Measurements from ENCODE around the gene ARMC8. TPM values are rescaled to one million over a fixed set of nuclear protein-coding genes. Genes with fewer than 3 reads are reported as not detected.
A peak's percentile ranks its signal among the peaks of the same experiment; 100 is the strongest.

Gene ARMC8
- total and polyA plus RNA-seq, 2 of the 8 experiments (the other 6 are each of a cell fraction or from before 2014, with no cell fraction given): 47.3 to 58.5 TPM

- Histone ChIP-seq H3K27me3 (replicated peaks in 1 of 4; ENCODE audit: control insufficient read depth in 3 of 4, extremely low read depth in 1 of 4, insufficient read depth in 3 of 4, low read length in 3 of 4) (no peaks in the 10 kb centered on the region), H3K23me2 (ENCODE audit: low read depth, low read length) (no peaks in the 10 kb centered on the region), H3K79me1 (ENCODE audit: low read depth, low read length) (no peaks in the 10 kb centered on the region), H2BK120ac (replicated peaks; ENCODE audit: low read depth, low read length) (no peak overlapping the region), H3K9me3 (ENCODE audit: insufficient read depth in 2 of 2, low read depth in 1 of 2, low read length in 1 of 2) (no peaks in the 10 kb centered on the region; a peak in 2 of 4 replicates), H4K8ac (ENCODE audit: extremely low read depth, insufficient read depth, low read length) (no peak overlapping the region), H3K4me3 (ENCODE audit: extremely low read depth in 1 of 4, insufficient read depth in 2 of 4, low read depth in 3 of 4, low read length in 4 of 4) (no peak overlapping the region), H3K18ac (ENCODE audit: extremely low read depth, low read length) (no peak overlapping the region), H2BK15ac (ENCODE audit: low read length) (0 out of 2 replicates have a peak overlapping the region, but pooled peaks have one; percentile 8), H3K23ac (ENCODE audit: insufficient read length) (no peak overlapping the region), H4K20me1 (replicated peaks in 1 of 2; ENCODE audit: control insufficient read depth in 1 of 2, insufficient read depth in 2 of 2, low read length in 2 of 2) (peaks cover 0 to 3% of the 10 kb centered on the region in 2 experiments), H3K4me2 (ENCODE audit: insufficient read depth in 1 of 2, low read depth in 2 of 2, low read length in 2 of 2) (no peak overlapping the region), H3K36me3 (ENCODE audit: control insufficient read depth in 2 of 4, insufficient read depth in 4 of 4, low read length in 3 of 4) (no peaks in the 10 kb centered on the region), H3K4me1 (replicated peaks in 1 of 4; ENCODE audit: control insufficient read depth in 3 of 4, insufficient read depth in 4 of 4, low read length in 3 of 4) (no peaks in the 10 kb centered on the region), H3K14ac (ENCODE audit: insufficient read length) (no peak overlapping the region), H4K91ac (replicated peaks; ENCODE audit: insufficient read length, low read length) (no peak overlapping the region), H2BK12ac (ENCODE audit: low read depth, low read length) (no peak overlapping the region; the same call in 1 of the 2 replicates), H2AFZ (ENCODE audit: low read length) (no peak overlapping the region), H3K27ac (ENCODE audit: low read depth, low read length) (no peak overlapping the region), H3K9ac (replicated peaks in 1 of 4; ENCODE audit: extremely low read depth in 1 of 4, low read depth in 3 of 4, low read length in 3 of 4) (no peak overlapping the region), H3K56ac (replicated peaks; ENCODE audit: insufficient read length, low read depth, low read length) (no peak overlapping the region), H3K4ac (replicated peaks; ENCODE audit: insufficient read length, low read depth, low read length) (no peak overlapping the region), H2BK20ac (ENCODE audit: low read length) (no peak overlapping the region), H3K79me2 (ENCODE audit: control insufficient read depth in 1 of 2, insufficient read depth in 2 of 2, low read length in 2 of 2) (no peaks in the 10 kb centered on the region), H2BK5ac (ENCODE audit: low read depth, low read length) (no peak overlapping the region), H2AK5ac (ENCODE audit: low read depth, low read length) (no peak overlapping the region), H4K5ac (ENCODE audit: insufficient read length, low read depth, low read length) (no peak overlapping the region)
- ChIA-PET CTCF (ENCODE audit: partially characterized antibody) (interaction anchor here (0.6 kb wide), 1 partner anchor 287 kb away, joined by 3 read pairs; no protein-coding TSS in a partner anchor), POLR2A (ENCODE audit: partially characterized antibody) (no interaction called here)
- TF ChIP-seq CEBPB (IDR thresholded peaks at IDR 0.05; ENCODE audit: low read depth, low read length) (peak; percentile 26; the same call in 1 of the 2 replicates), CBX8 (IDR thresholded peaks at IDR 0.05; ENCODE audit: borderline replicate concordance, low read depth, low read length) (no peak)
- no peak for FAIRE-seq
- no peak for DNase-seq (ENCODE audit: low read depth in 1 of 2, low spot score in 2 of 2)
- 88% methylated on average over 5 of the region's 5 CpGs; no CpG with 5 or more reads in 1 of the 2 experiments for WGBS, 2 experiments (ENCODE audit: extremely low coverage in 1 of 2, insufficient coverage in 1 of 2, insufficient read length in 1 of 2, insufficient replicate concordance in 2 of 2, low coverage in 1 of 2, low lambda C conversion rate in 2 of 2, missing lambda C conversion rate in 1 of 2)
These were observed 120.8 kb downstream of the ARMC8 start for GRCh38 chr3:138307899-138308298.

Data from H1 (cell line).